Epithelial cell of esophagus (primary cell): ENCODE measurements around the gene ACTN4.

Experiments
- DNase-seq: peaks from one replicate; pipeline ENCODE4 v3.0.0; 2010; ENCODE audit warnings: low read depth
- H3K4me3 ChIP-seq: 2 replicates; pipeline ENCODE4 v1.5.1; 2011; ENCODE audit warnings: mild to moderate bottlenecking, low read length, control low read depth
- CTCF ChIP-seq: IDR thresholded peaks from 2 replicates; pipeline ENCODE4 v1.5.1; 2011; ENCODE audit warnings: low read depth, mild to moderate bottlenecking, low read length, control low read depth, inconsistent platforms; ENCODE audit not compliant: insufficient read depth; ENCODE audit errors: missing control alignments

ACTN4 gene

GRCh38 chr19:38679839-38680238 lies 32.4 kb downstream of the ACTN4 start:
- DNase-seq: peak; percentile 75
- TF ChIP-seq CTCF: no peak

GRCh38 chr19:38682195-38682867 lies 34.9 kb downstream of the ACTN4 start:
- no peak for TF ChIP-seq CTCF

More at GRCh38 chr19:38679839-38680238, 32.4 kb downstream of the ACTN4 start:
- no peak overlapping the region for H3K4me3 ChIP-seq

GRCh38 chr19:38682872-38683392 lies 35.5 kb downstream of the ACTN4 start:
- no peak overlapping the region for H3K4me3 ChIP-seq
- no peak for TF ChIP-seq CTCF
- DNase-seq: no peak

More at GRCh38 chr19:38682195-38682867, 34.9 kb downstream of the ACTN4 start:
- no peak for DNase-seq
- no peak overlapping the region for H3K4me3 ChIP-seq

- peak overlapping the region; percentile 4 for H3K4me3 ChIP-seq
- TF ChIP-seq CTCF: no peak
- peak; percentile 99 for DNase-seq
Measured at GRCh38 chr19:38683393-38684077, 36.1 kb downstream of the ACTN4 start.

GRCh38 chr19:38684078-38684861 lies 36.8 kb downstream of the ACTN4 start:
- peak; percentile 96 for DNase-seq
- peak overlapping the region; percentile 4 for H3K4me3 ChIP-seq
- peak; percentile 7 for TF ChIP-seq CTCF

GRCh38 chr19:38684862-38685665 lies 37.6 kb downstream of the ACTN4 start:
- H3K4me3 ChIP-seq: no peak overlapping the region
- no peak for TF ChIP-seq CTCF
- no peak for DNase-seq
